Measurements from ENCODE around the gene ARHGAP44.
A peak's percentile ranks its signal among the peaks of the same experiment; 100 is the strongest.

ARHGAP44 gene

GRCh38 chr17:12947047-12947446 lies 157.7 kb downstream of the ARHGAP44 start:
- no peak overlapping the region for H3K4me3 ChIP-seq (ENCODE audit: control insufficient read depth, low read depth, low read length)
- no peak for TF ChIP-seq CTCF (IDR thresholded peaks at IDR 0.05; ENCODE audit: control insufficient read depth, insufficient read depth, low read depth, low read length, missing control alignments)
- DNase-seq (ENCODE audit: low read depth): no peak

GRCh38 chr17:12952012-12952411 lies 162.7 kb downstream of the ARHGAP44 start:
- DNase-seq (ENCODE audit: low read depth): no peak
- no peak overlapping the region for H3K4me3 ChIP-seq (ENCODE audit: control insufficient read depth, low read depth, low read length)
- TF ChIP-seq CTCF (IDR thresholded peaks at IDR 0.05; ENCODE audit: control insufficient read depth, insufficient read depth, low read depth, low read length, missing control alignments): no peak

GRCh38 chr17:12953156-12953555 lies 163.9 kb downstream of the ARHGAP44 start:
- no peak for TF ChIP-seq CTCF (IDR thresholded peaks at IDR 0.05; ENCODE audit: control insufficient read depth, insufficient read depth, low read depth, low read length, missing control alignments)
- no peak for DNase-seq (ENCODE audit: low read depth)
- H3K4me3 ChIP-seq (ENCODE audit: control insufficient read depth, low read depth, low read length): no peak overlapping the region

GRCh38 chr17:12955521-12955920 lies 166.2 kb downstream of the ARHGAP44 start:
- no peak for TF ChIP-seq CTCF (IDR thresholded peaks at IDR 0.05; ENCODE audit: control insufficient read depth, insufficient read depth, low read depth, low read length, missing control alignments)
- DNase-seq (ENCODE audit: low read depth): no peak
- no peak overlapping the region for H3K4me3 ChIP-seq (ENCODE audit: control insufficient read depth, low read depth, low read length)

GRCh38 chr17:12958786-12959185 lies 169.5 kb downstream of the ARHGAP44 start:
- TF ChIP-seq CTCF (IDR thresholded peaks at IDR 0.05; ENCODE audit: control insufficient read depth, insufficient read depth, low read depth, low read length, missing control alignments): no peak
- H3K4me3 ChIP-seq (ENCODE audit: control insufficient read depth, low read depth, low read length): no peak overlapping the region
- DNase-seq (ENCODE audit: low read depth): peak; percentile 13

GRCh38 chr17:12959441-12959840 lies 170.1 kb downstream of the ARHGAP44 start:
- peak; percentile 35 for DNase-seq (ENCODE audit: low read depth)

More at GRCh38 chr17:12959441-12959840, 170.1 kb downstream of the ARHGAP44 start:
- TF ChIP-seq CTCF (IDR thresholded peaks at IDR 0.05; ENCODE audit: control insufficient read depth, insufficient read depth, low read depth, low read length, missing control alignments): no peak
- no peak overlapping the region for H3K4me3 ChIP-seq (ENCODE audit: control insufficient read depth, low read depth, low read length)
